Lower leg skin (tissue), 4 donors: ENCODE results near the gene PGRMC1. TPM values are rescaled to one million over a fixed set of nuclear protein-coding genes. Genes with fewer than 3 reads are reported as not detected.

ENCODE experiments used
- DNase-seq, 2 donors: peaks; one replicate each; pipeline ENCODE4 v3.0.0-alpha.2; 2019; ENCODE audit warnings: low spot score in 2 of 2
- H3K4me3 ChIP-seq: fragments of 200-600 bp; sonication (generic); 2 replicates; pipeline ENCODE4 v1.5.1; 2017; ENCODE audit warnings: mild to moderate bottlenecking, low read depth; ENCODE audit not compliant: poor library complexity, severe bottlenecking
- POLR2A ChIP-seq, 2 donors: fragments of 450-650 bp; IDR thresholded peaks; one replicate each; pipeline ENCODE4 v1.6.1; 2016 to 2017; ENCODE audit warnings: antibody characterized with exemption in 2 of 2, mild to moderate bottlenecking in 1 of 2, moderate library complexity in 1 of 2
- intact Hi-C: fragments of 100-400 bp; cut with DNase I; formaldehyde crosslinking; loops from one replicate; pipeline ENCODE4 v1.15.0; 2023; ENCODE audit warnings: low total_unique reads
- total RNA-seq, 4 donors: library from RNA; depleted of rRNA; stranded (reverse); fragments of >200 nt; gene quantifications; one replicate each; pipeline ENCODE4 v1.1.0, GENCODE V29; 2016
- TF ChIP-seq, protein P1 (sequence below), 3 donors: fragments of 450-650 bp; IDR thresholded peaks; one replicate each; pipeline ENCODE4 v1.5.1; 2016; ENCODE audit warnings: antibody characterized with exemption in 3 of 3, mild to moderate bottlenecking in 3 of 3, moderate library complexity in 2 of 3

PGRMC1 gene
- total RNA-seq, 4 donors from 2014 or later = 63.3 to 122 (median 96.2) TPM

DNA sequence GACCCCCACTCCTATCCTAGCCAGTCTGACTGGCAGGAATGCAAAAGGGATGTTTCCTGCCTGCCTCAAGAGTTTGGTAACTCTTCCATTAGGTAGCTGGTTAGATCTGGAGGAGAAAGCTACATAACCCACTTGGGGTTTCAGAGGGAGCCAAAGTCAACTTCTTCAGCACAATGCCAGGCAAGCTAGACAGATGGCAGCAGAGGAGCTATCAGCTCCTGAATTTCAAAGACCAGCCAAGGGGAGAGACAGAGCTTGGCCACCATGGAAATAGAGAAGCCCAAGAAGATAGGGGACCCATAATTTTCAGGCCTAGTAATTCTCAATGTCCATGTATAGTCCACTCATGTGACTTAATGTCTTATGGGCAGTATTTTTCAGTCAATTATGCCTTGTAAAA lies 56.4 kb downstream of the PGRMC1 start:
- intact Hi-C loops = no loop called here
- no peak overlapping the region for H3K4me3 ChIP-seq
- no peak for TF ChIP-seq POLR2A (IDR thresholded peaks at IDR 0.05)
- TF ChIP-seq, protein P1, sequence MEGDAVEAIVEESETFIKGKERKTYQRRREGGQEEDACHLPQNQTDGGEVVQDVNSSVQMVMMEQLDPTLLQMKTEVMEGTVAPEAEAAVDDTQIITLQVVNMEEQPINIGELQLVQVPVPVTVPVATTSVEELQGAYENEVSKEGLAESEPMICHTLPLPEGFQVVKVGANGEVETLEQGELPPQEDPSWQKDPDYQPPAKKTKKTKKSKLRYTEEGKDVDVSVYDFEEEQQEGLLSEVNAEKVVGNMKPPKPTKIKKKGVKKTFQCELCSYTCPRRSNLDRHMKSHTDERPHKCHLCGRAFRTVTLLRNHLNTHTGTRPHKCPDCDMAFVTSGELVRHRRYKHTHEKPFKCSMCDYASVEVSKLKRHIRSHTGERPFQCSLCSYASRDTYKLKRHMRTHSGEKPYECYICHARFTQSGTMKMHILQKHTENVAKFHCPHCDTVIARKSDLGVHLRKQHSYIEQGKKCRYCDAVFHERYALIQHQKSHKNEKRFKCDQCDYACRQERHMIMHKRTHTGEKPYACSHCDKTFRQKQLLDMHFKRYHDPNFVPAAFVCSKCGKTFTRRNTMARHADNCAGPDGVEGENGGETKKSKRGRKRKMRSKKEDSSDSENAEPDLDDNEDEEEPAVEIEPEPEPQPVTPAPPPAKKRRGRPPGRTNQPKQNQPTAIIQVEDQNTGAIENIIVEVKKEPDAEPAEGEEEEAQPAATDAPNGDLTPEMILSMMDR (IDR thresholded peaks at IDR 0.05) = no peak
- DNase-seq = no peak

Other genes with a start within 250 kb of the PGRMC1 start
- gene CT47C1, start 163.3 kb upstream of the PGRMC1 start, total RNA-seq = not detected
- gene KIAA1210, start 108.5 kb upstream of the PGRMC1 start, total RNA-seq = under 1 TPM in 2 of 4 donors, not detected in 2; 0.08 to 0.11 TPM
- 10 to 100 TPM; 28.1 to 44.5 (median 35.9) TPM for gene SLC25A43, start 163.1 kb downstream of the PGRMC1 start, total RNA-seq
- gene SLC25A5, start 232.2 kb downstream of the PGRMC1 start, total RNA-seq = 100 to 1,000 TPM; 226 to 449 (median 361) TPM